ENCODE results near the gene EXTL2.

GRCh38 chr1:100847361-100848082, 47.1 kb downstream of the EXTL2 start:
- no peak for TF ChIP-seq CTCF (IDR thresholded peaks at IDR 0.05)
- no peak for TF ChIP-seq POLR2A (IDR thresholded peaks at IDR 0.05)
